HG03354 (cell line): Measurements from ENCODE around the gene DIO2.

ENCODE experiments used
- ATAC-seq: cut with Tn5 transposase; IDR thresholded peaks from one replicate; pipeline ENCODE4 v1.9.1; 2021; ENCODE audit warnings: mild to moderate bottlenecking; ENCODE audit not compliant: unreplicated experiment, poor library complexity, severe bottlenecking

The DIO2 gene

GRCh38 chr14:80176893-80177292 lies 34.4 kb downstream of the DIO2 start:
- ATAC-seq, result no peak

- ATAC-seq, result no peak
Observed at GRCh38 chr14:80172375-80173051, 38.8 kb downstream of the DIO2 start.

- ATAC-seq, result no peak
Observed at GRCh38 chr14:80167793-80168448, 43.4 kb downstream of the DIO2 start.

GRCh38 chr14:80164991-80165721 lies 46.1 kb downstream of the DIO2 start:
- no peak for ATAC-seq

- ATAC-seq, result no peak
Observed at GRCh38 chr14:80152763-80153162, 58.5 kb downstream of the DIO2 start.

GRCh38 chr14:80152166-80152565 lies 59.1 kb downstream of the DIO2 start:
- ATAC-seq, result no peak

- ATAC-seq, result no peak
Observed at GRCh38 chr14:80150301-80150700, 61.0 kb downstream of the DIO2 start.
